Measurements from ENCODE around the gene ZSCAN9. TPM values are rescaled to one million over a fixed set of nuclear protein-coding genes. Genes with fewer than 3 reads are reported as not detected.

Gene ZSCAN9
- 8.2 TPM for total RNA-seq
- long read RNA-seq, transcript ZSCAN9-204 (3 exons, 2,062 nt), result major isoform, 6 of 13 reads
- long read RNA-seq, partial matches to known transcripts, result 1 of 13 reads
- long read RNA-seq, other reads (novel, unspliced or antisense), result 4 of 13 reads

- intact Hi-C loops (cut with DNase I), result loop anchor here (5.0 to 10.0 kb wide), 2 partner anchors 93 to 130 kb away; no protein-coding TSS in a partner anchor
- DNase-seq (peak; percentile 91), ATAC-seq (ENCODE audit: poor library complexity) (peak; percentile 98)
Observed at GRCh38 chr6:28225056-28225834, at the start of gene ZSCAN9. ZSCAN9 (plus strand) TSS chr6:28225275; CDS start chr6:28227085, 1,810 bp downstream.

- DNase-seq (no peak), ATAC-seq (ENCODE audit: poor library complexity) (no peak)
- intact Hi-C loops (cut with DNase I), result no loop called here
Observed at GRCh38 chr6:28176373-28176772, 48.7 kb upstream of the ZSCAN9 start.

GRCh38 chr6:28182255-28182654 lies 42.8 kb upstream of the ZSCAN9 start:
- DNase-seq (no peak), ATAC-seq (ENCODE audit: poor library complexity) (no peak)
- intact Hi-C loops (cut with DNase I), result no loop called here

GRCh38 chr6:28188111-28188979 lies 36.7 kb upstream of the ZSCAN9 start:
- DNase-seq (no peak), ATAC-seq (ENCODE audit: poor library complexity) (no peak)
- intact Hi-C loops (cut with DNase I), result no loop called here

GRCh38 chr6:28200020-28200419 lies 25.1 kb upstream of the ZSCAN9 start:
- ATAC-seq (ENCODE audit: poor library complexity), result no peak
- intact Hi-C loops (cut with DNase I), result no loop called here
- no peak for DNase-seq

- no peak for DNase-seq
- intact Hi-C loops (cut with DNase I), result no loop called here
- no peak for ATAC-seq (ENCODE audit: poor library complexity)
Observed at GRCh38 chr6:28203201-28203600, 21.9 kb upstream of the ZSCAN9 start.

- DNase-seq, result no peak
- ATAC-seq (ENCODE audit: poor library complexity), result no peak
- intact Hi-C loops (cut with DNase I), result no loop called here
Observed at GRCh38 chr6:28205879-28206278, 19.2 kb upstream of the ZSCAN9 start.

- no peak for ATAC-seq (ENCODE audit: poor library complexity)
- DNase-seq, result no peak
- intact Hi-C loops (cut with DNase I), result no loop called here
Observed at GRCh38 chr6:28206527-28206926, 18.5 kb upstream of the ZSCAN9 start.

- no peak for ATAC-seq (ENCODE audit: poor library complexity)
- intact Hi-C loops (cut with DNase I), result no loop called here
- DNase-seq, result no peak
Observed at GRCh38 chr6:28206928-28207509, 18.1 kb upstream of the ZSCAN9 start.

GRCh38 chr6:28207510-28208110 lies 17.5 kb upstream of the ZSCAN9 start:
- DNase-seq, result no peak
- intact Hi-C loops (cut with DNase I), result no loop called here
- peak; percentile 45 for ATAC-seq (ENCODE audit: poor library complexity)

GRCh38 chr6:28208111-28208659 lies 16.9 kb upstream of the ZSCAN9 start:
- DNase-seq, result no peak
- ATAC-seq (ENCODE audit: poor library complexity), result no peak
- intact Hi-C loops (cut with DNase I), result no loop called here

GRCh38 chr6:28209753-28210535 lies 15.1 kb upstream of the ZSCAN9 start:
- DNase-seq (no peak), ATAC-seq (ENCODE audit: poor library complexity) (no peak)
- intact Hi-C loops (cut with DNase I), result no loop called here

- intact Hi-C loops (cut with DNase I), result no loop called here
- ATAC-seq (ENCODE audit: poor library complexity), result no peak
- no peak for DNase-seq
Observed at GRCh38 chr6:28211840-28212509, 13.1 kb upstream of the ZSCAN9 start.

GRCh38 chr6:28212510-28213212 lies 12.4 kb upstream of the ZSCAN9 start:
- intact Hi-C loops (cut with DNase I), result no loop called here
- peak; percentile 38 for ATAC-seq (ENCODE audit: poor library complexity)
- DNase-seq, result peak; percentile 50

GRCh38 chr6:28213213-28213523 lies 11.9 kb upstream of the ZSCAN9 start:
- intact Hi-C loops (cut with DNase I), result no loop called here
- DNase-seq (no peak), ATAC-seq (ENCODE audit: poor library complexity) (no peak)

- ATAC-seq (ENCODE audit: poor library complexity), result no peak
- intact Hi-C loops (cut with DNase I), result no loop called here
- no peak for DNase-seq
Observed at GRCh38 chr6:28215425-28215824, 9.7 kb upstream of the ZSCAN9 start.

- ATAC-seq (ENCODE audit: poor library complexity), result no peak
- DNase-seq, result no peak
- intact Hi-C loops (cut with DNase I), result no loop called here
Observed at GRCh38 chr6:28217890-28218289, 7.2 kb upstream of the ZSCAN9 start.

Measured in Right ventricle myocardium superior (tissue), 1 donor.